Spleen (tissue), 11 donors: ENCODE results near the gene MAGI2. TPM values are rescaled to one million over a fixed set of nuclear protein-coding genes. Genes with fewer than 3 reads are reported as not detected.

Source experiments
- DNase-seq: peaks from one replicate; pipeline ENCODE4 v3.0.0-alpha.2; 2020
- H3K27ac ChIP-seq, 8 donors: fragments of 200-600 bp; sonication (generic) in 7 of 8; 1 replicate in 4 of 8; 2 replicates in 4 of 8; pipeline versions ENCODE4 v1.5.0 to v1.8.0; 2016 to 2021; ENCODE audit warnings: inconsistent platforms in 4 of 8, mild to moderate bottlenecking in 4 of 8, moderate library complexity in 1 of 8
- H3K27me3 ChIP-seq, 7 donors: fragments of 200-600 bp; sonication (generic) in 6 of 7; replicated peaks in 1 of 7; 1 replicate in 4 of 7; 2 replicates in 3 of 7; pipeline versions ENCODE4 v1.5.0 to v1.8.0; 2016 to 2021; ENCODE audit warnings: inconsistent platforms in 3 of 7, mild to moderate bottlenecking in 1 of 7
- H3K36me3 ChIP-seq, 6 donors: fragments of 200-600 bp; sonication (generic) in 5 of 6; 1 replicate in 4 of 6; 2 replicates in 2 of 6; pipeline versions ENCODE4 v1.5.0 to v1.8.0; 2016 to 2021; ENCODE audit warnings: inconsistent platforms in 2 of 6
- H3K4me1 ChIP-seq, 6 donors: fragments of 200-600 bp; sonication (generic) in 5 of 6; 1 replicate in 3 of 6; 2 replicates in 3 of 6; pipeline versions ENCODE4 v1.5.0 to v1.8.0; 2016 to 2021; ENCODE audit warnings: inconsistent platforms in 3 of 6
- H3K4me3 ChIP-seq, 8 donors: fragments of 200-600 bp; sonication (generic) in 7 of 8; 1 replicate in 4 of 8; 2 replicates in 4 of 8; pipeline versions ENCODE4 v1.5.0 to v1.8.0; 2016 to 2021; ENCODE audit warnings: inconsistent platforms in 4 of 8, mild to moderate bottlenecking in 4 of 8, moderate library complexity in 2 of 8
- H3K9me3 ChIP-seq, 8 donors: fragments of 200-600 bp; sonication (generic) in 7 of 8; 1 replicate in 4 of 8; 2 replicates in 4 of 8; pipeline versions ENCODE4 v1.5.0 to v1.8.0; 2016 to 2021; ENCODE audit warnings: inconsistent platforms in 4 of 8
- POLR2A ChIP-seq, 3 donors: fragments of 450-650 bp; IDR thresholded peaks; one replicate each; pipeline ENCODE4 v1.5.1; 2017; ENCODE audit warnings: antibody characterized with exemption in 3 of 3, mild to moderate bottlenecking in 1 of 3
- POLR2AphosphoS5 ChIP-seq, 3 donors: sonication (generic); formaldehyde crosslinking; IDR thresholded peaks; one replicate each; pipeline ENCODE4 v1.5.1; 2017; ENCODE audit warnings: antibody characterized with exemption in 3 of 3
- WGBS, 5 donors: extraction: QIAGEN DNeasy Blood & Tissue Kit in 3 of 5; methylation state at CpG; one replicate each; pipeline versions ENCODE4 v1.1.5 to v1.1.7; 2013 to 2018; 5-methylcytosine and 5-hydroxymethylcytosine counted together
- intact Hi-C: fragments of 100-400 bp; cut with DNase I; formaldehyde crosslinking; loops from one replicate; pipeline ENCODE4 v1.15.0; 2023; ENCODE audit warnings: low total_unique reads
- polyA plus RNA-seq, 3 donors: library from polyadenylated mRNA; stranded (reverse); fragments of 200-250 nt; gene quantifications; one replicate each; pipeline ENCODE4 v1.2.1, GENCODE V29; 2013
- total RNA-seq, 7 donors: library from RNA; depleted of rRNA in 3 of 7; stranded (reverse); fragments of >200 nt in 3 of 7; fragmentation: NEBNext Ultra II Directional in 4 of 7; extraction: Animal tissue kit (Norgen Biotek cat#: 25700) in 4 of 7; gene quantifications; one replicate each; pipeline versions ENCODE4 v1.1.0 to v1.2.1, GENCODE V29; 2016 to 2021
- TF ChIP-seq, protein P1 (sequence below), 11 experiments: fragments of 200-600 bp in 7 of 11; fragments of 450-650 bp in 4 of 11; sonication (generic) in 4 of 11; IDR thresholded peaks in 8 of 11; conservative IDR thresholded peaks in 3 of 11; 1 replicate in 7 of 11; 2 replicates in 4 of 11; pipeline versions ENCODE4 v1.4.0 to v1.8.0; 2016 to 2021; ENCODE audit warnings: antibody characterized with exemption in 11 of 11, inconsistent platforms in 4 of 11, mild to moderate bottlenecking in 1 of 11
- donor health status: healthy with polysubstance abuse.
- donor health status: DM: no; HTN: no; CAD: no; lungs with moderate emphysema.
- donor health status: DM: no; HTN: no; CAD: no.
- donor health status: Bipolar disorder and iron deficiency.
- donor health status: healthy.
- donor health status: DM: no; HTN: no; CAD: no.
- donor health status: DM: yes; HTN: yes; CAD: no.

The MAGI2 gene
- total and polyA plus RNA-seq, 10 donors: 0.74 to 18.1 (median 11.1) TPM

DNA sequence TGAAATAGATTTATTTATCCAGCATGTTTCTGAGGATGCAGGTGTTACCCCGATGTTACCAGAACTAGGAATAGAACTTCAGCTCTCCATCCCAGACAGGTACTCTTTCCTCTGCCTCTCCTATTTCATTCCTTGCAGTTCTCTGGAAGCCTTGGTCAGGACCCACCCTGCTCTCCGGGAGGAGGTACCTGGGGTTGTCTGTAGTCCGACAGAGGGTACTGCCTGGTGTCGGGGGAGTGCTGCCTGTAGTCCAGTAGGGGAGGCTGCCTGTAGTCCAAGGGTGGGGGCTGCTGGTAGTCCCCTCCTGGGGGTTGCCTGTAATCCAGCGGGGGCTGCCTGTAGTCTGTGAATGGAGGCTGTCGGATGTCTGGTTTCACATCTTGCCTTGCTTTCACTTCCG, 1326.5 kb downstream of the MAGI2 start:
- H3K9me3 ChIP-seq: no peaks in the 10 kb centered on the region
- 73 to 94% (median 83%) methylated on average over 6 to 7 of the region's 7 CpGs for WGBS, 5 donors
- intact Hi-C loops: no loop called here
- TF ChIP-seq, protein P1, sequence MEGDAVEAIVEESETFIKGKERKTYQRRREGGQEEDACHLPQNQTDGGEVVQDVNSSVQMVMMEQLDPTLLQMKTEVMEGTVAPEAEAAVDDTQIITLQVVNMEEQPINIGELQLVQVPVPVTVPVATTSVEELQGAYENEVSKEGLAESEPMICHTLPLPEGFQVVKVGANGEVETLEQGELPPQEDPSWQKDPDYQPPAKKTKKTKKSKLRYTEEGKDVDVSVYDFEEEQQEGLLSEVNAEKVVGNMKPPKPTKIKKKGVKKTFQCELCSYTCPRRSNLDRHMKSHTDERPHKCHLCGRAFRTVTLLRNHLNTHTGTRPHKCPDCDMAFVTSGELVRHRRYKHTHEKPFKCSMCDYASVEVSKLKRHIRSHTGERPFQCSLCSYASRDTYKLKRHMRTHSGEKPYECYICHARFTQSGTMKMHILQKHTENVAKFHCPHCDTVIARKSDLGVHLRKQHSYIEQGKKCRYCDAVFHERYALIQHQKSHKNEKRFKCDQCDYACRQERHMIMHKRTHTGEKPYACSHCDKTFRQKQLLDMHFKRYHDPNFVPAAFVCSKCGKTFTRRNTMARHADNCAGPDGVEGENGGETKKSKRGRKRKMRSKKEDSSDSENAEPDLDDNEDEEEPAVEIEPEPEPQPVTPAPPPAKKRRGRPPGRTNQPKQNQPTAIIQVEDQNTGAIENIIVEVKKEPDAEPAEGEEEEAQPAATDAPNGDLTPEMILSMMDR (IDR thresholded peaks at IDR 0.05 in 8 of 11, conservative IDR thresholded peaks at IDR 0.05 in 3 of 11): no peak
- TF ChIP-seq POLR2A (IDR thresholded peaks at IDR 0.05): no peak
- TF ChIP-seq POLR2AphosphoS5 (IDR thresholded peaks at IDR 0.05): no peak
- no peak overlapping the region for H3K4me3 ChIP-seq
- no peaks in the 10 kb centered on the region for H3K36me3 ChIP-seq
- no peaks in the 10 kb centered on the region for H3K4me1 ChIP-seq
- no peak overlapping the region for H3K27ac ChIP-seq
- no peaks in the 10 kb centered on the region for H3K27me3 ChIP-seq
- DNase-seq: no peak

DNA sequence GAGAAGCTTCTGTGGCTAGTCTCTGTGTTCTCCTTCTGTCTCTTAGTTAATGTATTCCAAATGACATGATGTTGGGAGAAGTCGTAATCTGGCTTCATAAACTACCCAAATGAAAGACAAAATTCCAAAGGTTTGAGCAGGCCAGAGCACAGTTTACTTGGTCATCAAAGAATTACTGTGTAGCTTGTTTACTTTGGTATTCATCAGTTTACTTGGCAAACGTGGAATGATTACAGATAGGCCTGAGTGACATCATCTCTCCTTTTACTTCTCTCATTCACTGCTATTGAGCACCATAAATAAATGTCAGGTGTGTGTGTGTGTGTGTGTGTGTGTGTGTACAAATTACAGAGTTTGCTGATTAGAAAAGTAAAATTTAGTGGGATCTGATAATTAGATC, 1327.6 kb downstream of the MAGI2 start:
- no peak overlapping the region for H3K4me3 ChIP-seq
- WGBS, 5 donors: 58 to 89% (median 71%) methylated on average over 2 of the region's 2 CpGs
- TF ChIP-seq POLR2A (IDR thresholded peaks at IDR 0.05) (no peak), POLR2AphosphoS5 (IDR thresholded peaks at IDR 0.05) (no peak)
- TF ChIP-seq, protein P1 (IDR thresholded peaks at IDR 0.05 in 8 of 11, conservative IDR thresholded peaks at IDR 0.05 in 3 of 11): no peak
- H3K36me3 ChIP-seq: no peaks in the 10 kb centered on the region
- H3K4me1 ChIP-seq: no peaks in the 10 kb centered on the region
- no peaks in the 10 kb centered on the region for H3K9me3 ChIP-seq
- DNase-seq: no peak
- no peaks in the 10 kb centered on the region for H3K27me3 ChIP-seq
- intact Hi-C loops: no loop called here
- no peak overlapping the region for H3K27ac ChIP-seq

DNA sequence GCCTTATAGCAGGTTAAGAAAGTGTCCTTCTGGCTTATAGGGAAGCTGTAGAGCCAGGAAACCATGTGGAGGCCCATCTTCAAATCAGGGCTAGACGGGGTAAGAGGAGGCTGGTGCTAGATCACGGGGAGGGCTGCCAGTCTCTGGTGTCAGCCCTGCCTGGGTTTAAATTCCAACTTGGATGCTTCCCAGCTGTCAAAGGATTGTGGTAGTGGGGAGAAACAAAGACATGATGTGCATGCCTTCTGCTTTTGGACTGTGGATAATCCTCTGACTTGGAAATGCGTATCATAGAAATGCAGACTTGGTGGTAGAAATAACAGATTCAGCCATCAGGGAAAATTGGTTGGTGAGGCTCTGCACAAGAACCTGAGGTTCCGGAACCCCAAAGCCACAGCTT, 1329.3 kb downstream of the MAGI2 start:
- DNase-seq: no peak
- H3K27me3 ChIP-seq: no peaks in the 10 kb centered on the region
- TF ChIP-seq POLR2A (IDR thresholded peaks at IDR 0.05) (no peak), POLR2AphosphoS5 (IDR thresholded peaks at IDR 0.05) (no peak)
- TF ChIP-seq, protein P1 (IDR thresholded peaks at IDR 0.05 in 8 of 11, conservative IDR thresholded peaks at IDR 0.05 in 3 of 11): no peak
- 82 to 94% (median 91%) methylated on average over 4 of the region's 4 CpGs for WGBS, 5 donors
- no peaks in the 10 kb centered on the region for H3K4me1 ChIP-seq
- H3K36me3 ChIP-seq: no peaks in the 10 kb centered on the region
- intact Hi-C loops: no loop called here
- no peak overlapping the region for H3K4me3 ChIP-seq
- H3K27ac ChIP-seq: no peak overlapping the region
- no peaks in the 10 kb centered on the region for H3K9me3 ChIP-seq

DNA sequence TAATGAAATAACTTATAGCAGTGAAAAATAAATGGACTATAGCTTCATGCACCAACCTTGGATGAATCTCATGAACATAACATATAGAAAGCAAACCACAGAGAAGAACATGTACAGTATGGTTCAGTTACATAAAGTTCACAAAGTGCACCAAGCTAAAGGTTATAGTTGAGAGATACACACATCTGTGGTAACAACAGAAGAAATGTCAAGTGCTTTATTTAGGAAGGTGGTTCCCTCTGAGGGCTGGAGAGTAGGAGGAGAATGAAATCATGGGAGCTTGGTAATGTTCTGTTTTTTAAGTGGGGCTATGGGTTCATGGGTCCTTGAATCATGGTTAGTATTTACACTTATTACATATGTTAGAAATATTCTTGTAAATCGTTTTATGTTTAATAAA, 1331.6 kb downstream of the MAGI2 start:
- intact Hi-C loops: no loop called here
- WGBS, 5 donors: 70 to 78% (median 75%) methylated on average over 1 of the region's 1 CpG
- Histone ChIP-seq H3K4me1 (no peaks in the 10 kb centered on the region), H3K36me3 (no peaks in the 10 kb centered on the region), H3K27me3 (no peaks in the 10 kb centered on the region), H3K27ac (no peak overlapping the region), H3K9me3 (no peaks in the 10 kb centered on the region), H3K4me3 (no peak overlapping the region)
- no peak for DNase-seq
- TF ChIP-seq, protein P1 (IDR thresholded peaks at IDR 0.05 in 8 of 11, conservative IDR thresholded peaks at IDR 0.05 in 3 of 11): no peak
- TF ChIP-seq POLR2AphosphoS5 (IDR thresholded peaks at IDR 0.05) (no peak), POLR2A (IDR thresholded peaks at IDR 0.05) (no peak)
